Endothelial cell of umbilical vein (primary cell): ENCODE results near the gene THSD7A. TPM values are rescaled to one million over a fixed set of nuclear protein-coding genes. Genes with fewer than 3 reads are reported as not detected.

ENCODE experiments used
- BruUV-seq: library from RNA; stranded (reverse); fragments of 400-500 nt; replicated peaks from 2 replicates; lab custom pipeline; 2021; lab: Mats Ljungman, UMichigan
- CTCF ChIA-PET: fragments of 300-600, 350-600 bp; sonication (Branson Sonifier 250); formaldehyde crosslinking; loops from one replicate; lab custom pipeline; 2021; ENCODE audit warnings: antibody characterized with exemption, inconsistent platforms; lab: Charles Lee
- POLR2A ChIA-PET: fragments of 300-600, 350-600 bp; sonication (Branson Sonifier 250); formaldehyde crosslinking; loops from one replicate; lab custom pipeline; 2021; ENCODE audit warnings: antibody characterized with exemption, inconsistent platforms; lab: Charles Lee
- DNase-seq: peaks from one replicate; pipeline ENCODE4 v3.0.0-alpha.2; 2011; ENCODE audit warnings: low read depth, low spot score
- FAIRE-seq: peaks from 2 replicates; lab custom pipeline; 2011; peaks lifted over from hg19 to GRCh38; lab: Jason Lieb, UNC
- H2AFZ ChIP-seq: 2 replicates; pipeline ENCODE4 v1.6.0; 2012; ENCODE audit warnings: low read depth, low read length, control low read depth, inconsistent platforms
- H3K27ac ChIP-seq: 2 replicates; pipeline ENCODE4 v1.5.1; 2011; ENCODE audit warnings: low read depth, mild to moderate bottlenecking, control low read depth, low read length, moderate library complexity; ENCODE audit not compliant: insufficient read depth
- H3K27me3 ChIP-seq, 2 experiments: 2 replicates each; pipeline versions ENCODE4 v1.6.0 to v1.6.1; 2011; ENCODE audit warnings: low read length in 2 of 2, mixed read lengths in 1 of 2; ENCODE audit not compliant: control insufficient read depth in 2 of 2, insufficient read depth in 2 of 2
- H3K36me3 ChIP-seq, 2 experiments: 2 replicates in 1 of 2; 3 replicates in 1 of 2; pipeline ENCODE4 v1.5.1; 2011; ENCODE audit warnings: low read length in 2 of 2, mild to moderate bottlenecking in 1 of 2, moderate library complexity in 1 of 2; ENCODE audit not compliant: control insufficient read depth in 2 of 2, insufficient read depth in 2 of 2; ENCODE audit errors: extremely low read depth in 1 of 2
- H3K4me1 ChIP-seq: 3 replicates; pipeline ENCODE4 v1.5.1; 2011; ENCODE audit warnings: mild to moderate bottlenecking, low read length; ENCODE audit not compliant: control insufficient read depth, insufficient read depth; ENCODE audit errors: extremely low read depth
- H3K4me2 ChIP-seq: 2 replicates; pipeline ENCODE4 v1.6.1; 2011; ENCODE audit warnings: low read length, control low read depth, mixed read lengths; ENCODE audit not compliant: insufficient read depth
- H3K4me3 ChIP-seq, 3 experiments: fragments of 200-600 bp in 1 of 3; sonication (generic), shearing (Covaris generic) in 1 of 3; replicated peaks in 1 of 3; 2 replicates each; pipeline ENCODE4 v1.5.1; 2011 to 2016; ENCODE audit warnings: control low read depth in 3 of 3, low read length in 3 of 3, mild to moderate bottlenecking in 2 of 3, inconsistent platforms in 1 of 3, low read depth in 1 of 3, moderate library complexity in 1 of 3; ENCODE audit not compliant: insufficient read depth in 1 of 3
- H3K79me2 ChIP-seq: 2 replicates; pipeline ENCODE4 v1.6.0; 2012; ENCODE audit warnings: low read length, inconsistent platforms; ENCODE audit not compliant: control insufficient read depth, insufficient read depth
- H3K9ac ChIP-seq: replicated peaks from 2 replicates; pipeline ENCODE3; 2011; ENCODE audit warnings: low read length, control low read depth; ENCODE audit not compliant: insufficient read depth; ENCODE audit errors: extremely low read depth
- H3K9me1 ChIP-seq: replicated peaks from 3 replicates; pipeline ENCODE4 v1.6.0; 2011; ENCODE audit warnings: mild to moderate bottlenecking, low read length; ENCODE audit not compliant: control insufficient read depth, insufficient read depth; ENCODE audit errors: extremely low read depth
- H3K9me3 ChIP-seq: replicated peaks from 2 replicates; pipeline ENCODE4 v1.5.1; 2012; ENCODE audit warnings: low read length, inconsistent platforms; ENCODE audit not compliant: control insufficient read depth, insufficient read depth
- H4K20me1 ChIP-seq: replicated peaks from 2 replicates; pipeline ENCODE3; 2011; ENCODE audit warnings: mild to moderate bottlenecking, low read length; ENCODE audit not compliant: control insufficient read depth, insufficient read depth; ENCODE audit errors: extremely low read depth
- CTCF ChIP-seq, 2 donors: IDR thresholded peaks; 1 replicate in 1 of 2; 2 replicates in 1 of 2; pipeline ENCODE4 v1.5.1; 2011; ENCODE audit warnings: low read length in 2 of 2, mild to moderate bottlenecking in 2 of 2, moderate library complexity in 2 of 2, control low read depth in 1 of 2, inconsistent platforms in 1 of 2, low read depth in 1 of 2; ENCODE audit not compliant: insufficient read depth in 1 of 2; ENCODE audit errors: extremely low read depth in 1 of 2
- EZH2 ChIP-seq: IDR thresholded peaks from 2 replicates; pipeline ENCODE4 v1.6.1; 2012; ENCODE audit warnings: borderline replicate concordance, low read depth, mild to moderate bottlenecking, moderate library complexity, low read length, inconsistent platforms; ENCODE audit not compliant: severe bottlenecking
- FOS ChIP-seq: IDR thresholded peaks from 2 replicates; pipeline ENCODE4 v1.6.1; 2011; ENCODE audit warnings: mild to moderate bottlenecking, low read length, moderate library complexity, borderline replicate concordance; ENCODE audit not compliant: insufficient read depth
- GATA2 ChIP-seq: IDR thresholded peaks from 2 replicates; pipeline ENCODE4 v1.7.0; 2011; ENCODE audit warnings: low read depth, mild to moderate bottlenecking, moderate library complexity, mixed read lengths, low read length; ENCODE audit not compliant: insufficient read length, insufficient read depth
- JUN ChIP-seq: IDR thresholded peaks from 2 replicates; pipeline ENCODE4 v1.6.1; 2011; ENCODE audit warnings: borderline replicate concordance, low read depth; ENCODE audit not compliant: insufficient read length, insufficient read depth
- MAX ChIP-seq: IDR thresholded peaks from 2 replicates; pipeline ENCODE4 v1.6.1; 2011; ENCODE audit not compliant: insufficient read depth, insufficient read length
- POLR2A ChIP-seq: IDR thresholded peaks from 2 replicates; pipeline ENCODE4 v1.6.1; 2012; ENCODE audit warnings: low read depth, mild to moderate bottlenecking, control low read depth, low read length
- POLR2AphosphoS5 ChIP-seq: IDR thresholded peaks from 2 replicates; pipeline ENCODE4 v1.6.1; 2012; ENCODE audit warnings: low read depth, mild to moderate bottlenecking, control low read depth, low read length, moderate library complexity; ENCODE audit not compliant: insufficient read depth
- dilution Hi-C: fragments of 300-500 bp; cut with MboI; formaldehyde crosslinking; loops from one replicate; pipeline ENCODE4 v1.15.0; 2019; ENCODE audit warnings: low sequenced_read_pairs; ENCODE audit not compliant: extremely low pct_ligation_motif_present
- intact Hi-C: fragments of 100-400 bp; cut with micrococcal nuclease; formaldehyde crosslinking; loops from one replicate; pipeline ENCODE4 v1.10.0; 2022
- polyA plus RNA-seq, 4 experiments: library from polyadenylated mRNA; depleted of rRNA in 3 of 4; stranded (reverse) in 3 of 4; unstranded in 1 of 4; fragments of >200 nt; gene quantifications; 2 replicates each; pipeline versions ENCODE4 v1.2.1 to v1.2.3, GENCODE V29; 2011 to 2012; ENCODE audit warnings: missing spikeins in 1 of 4
- total RNA-seq: library from RNA; stranded (reverse); gene quantifications from 2 replicates; pipeline ENCODE4 v1.2.3, GENCODE V29; 2021

Gene THSD7A
- total and polyA plus RNA-seq, 2 donors (not counting 3 experiments of a cell fraction or from before 2014, with no cell fraction given): 3.3 to 12.7 TPM

GRCh38 chr7:11625669-11626068, 206.3 kb downstream of the THSD7A start:
- dilution Hi-C loops (no loop called here), intact Hi-C loops (loop anchor here (1.0 to 10.0 kb wide), 4 partner anchors 19 to 207 kb away; partner anchors contain the start of gene THSD7A)
- Histone ChIP-seq H3K9me1 (no peaks in the 10 kb centered on the region), H2AFZ (peak overlapping the region; percentile 34), H3K27ac (peak overlapping the region; percentile 56), H4K20me1 (no peaks in the 10 kb centered on the region), H3K79me2 (no peaks in the 10 kb centered on the region), H3K36me3 (no peaks in the 10 kb centered on the region), H3K4me2 (peak overlapping the region; percentile 40), H3K4me1 (peaks cover 16% of the 10 kb centered on the region), H3K9me3 (no peaks in the 10 kb centered on the region), H3K4me3 (no peak overlapping the region), H3K9ac (peak overlapping the region; percentile 19), H3K27me3 (no peaks in the 10 kb centered on the region)
- TF ChIP-seq GATA2 (peak; percentile 29), POLR2AphosphoS5 (no peak), CTCF (IDR thresholded peaks at IDR 0.05; ENCODE audit: extremely low read depth in 1 of 2, insufficient read depth in 1 of 2, low read depth in 1 of 2, low read length in 2 of 2) (no peak), POLR2A (no peak), EZH2 (no peak), FOS (no peak), JUN (peak; percentile 11), MAX (no peak)
- POLR2A ChIA-PET: interaction anchor here (0.6 kb wide), 1 partner anchor 20 kb away, joined by 3 read pairs; no protein-coding TSS in a partner anchor
- CTCF ChIA-PET: interaction anchor here (1.0 to 2.1 kb wide), 5 partner anchors 9 to 69 kb away, joined by 3 to 6 read pairs (median 4); no protein-coding TSS in a partner anchor
- FAIRE-seq: peak; percentile 91
- DNase-seq: peak; percentile 96
- no TSS peak for BruUV-seq
